Activated naive CD4-positive, alpha-beta T cell treated with anti-CD3 and anti-CD28 coated beads, Interleukin-2, amount 10 ng/mL, durations not matched to agents 7 days and 5 days (primary cell): Measurements from ENCODE around the gene PLCB4.

ENCODE experiments used
- CTCF ChIA-PET: fragments of 350-600 bp; sonication (Branson Sonifier 250); formaldehyde crosslinking; loops from one replicate; lab custom pipeline; 2021; ENCODE audit warnings: antibody characterized with exemption; lab: Charles Lee
- DNase-seq: peaks from one replicate; pipeline ENCODE4 v3.0.0-alpha.2; 2020
- H3K27ac Mint-ChIP-seq: one replicate; pipeline ENCODE4 v1.8.0; 2021; ENCODE audit warnings: mild to moderate bottlenecking, moderate library complexity, mixed read lengths
- H3K27me3 Mint-ChIP-seq: one replicate; pipeline ENCODE4 v1.8.0; 2021; ENCODE audit warnings: mild to moderate bottlenecking, mixed read lengths
- H3K36me3 Mint-ChIP-seq: one replicate; pipeline ENCODE4 v1.8.0; 2021; ENCODE audit warnings: mixed read lengths
- H3K4me1 Mint-ChIP-seq: one replicate; pipeline ENCODE4 v1.8.0; 2021; ENCODE audit warnings: mixed read lengths
- H3K4me3 Mint-ChIP-seq: one replicate; pipeline ENCODE4 v1.8.0; 2021; ENCODE audit warnings: mild to moderate bottlenecking, moderate library complexity, mixed read lengths
- H3K9me3 Mint-ChIP-seq: one replicate; pipeline ENCODE4 v1.8.0; 2021; ENCODE audit warnings: mixed read lengths

PLCB4 gene

DNA sequence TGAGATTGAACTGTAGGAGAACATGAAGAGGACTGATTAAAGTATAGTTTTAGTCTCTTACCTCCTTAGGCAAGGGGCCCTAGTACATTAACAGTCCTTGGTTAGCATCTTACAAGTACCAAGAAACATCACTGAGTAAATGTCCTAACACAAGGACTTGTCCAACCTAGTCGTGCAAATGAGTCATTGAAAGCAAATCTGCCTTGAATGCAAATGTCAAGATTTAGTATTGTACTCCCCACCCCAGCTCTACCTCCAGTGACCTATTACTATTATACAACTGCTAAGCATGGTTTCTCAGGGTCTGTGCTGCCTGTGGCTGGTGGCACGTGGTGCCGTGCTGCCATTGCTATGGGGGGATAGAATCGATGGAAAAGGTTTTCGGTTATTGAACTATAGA, 138.4 kb downstream of the PLCB4 start:
- CTCF ChIA-PET = no interaction called here
- H3K4me3 Mint-ChIP-seq = no peak overlapping the region
- H3K4me1 Mint-ChIP-seq = no peaks in the 10 kb centered on the region
- peaks cover 1% of the 10 kb centered on the region for H3K9me3 Mint-ChIP-seq
- no peaks in the 10 kb centered on the region for H3K36me3 Mint-ChIP-seq
- no peaks in the 10 kb centered on the region for H3K27me3 Mint-ChIP-seq
- no peak overlapping the region for H3K27ac Mint-ChIP-seq
- DNase-seq = no peak

DNA sequence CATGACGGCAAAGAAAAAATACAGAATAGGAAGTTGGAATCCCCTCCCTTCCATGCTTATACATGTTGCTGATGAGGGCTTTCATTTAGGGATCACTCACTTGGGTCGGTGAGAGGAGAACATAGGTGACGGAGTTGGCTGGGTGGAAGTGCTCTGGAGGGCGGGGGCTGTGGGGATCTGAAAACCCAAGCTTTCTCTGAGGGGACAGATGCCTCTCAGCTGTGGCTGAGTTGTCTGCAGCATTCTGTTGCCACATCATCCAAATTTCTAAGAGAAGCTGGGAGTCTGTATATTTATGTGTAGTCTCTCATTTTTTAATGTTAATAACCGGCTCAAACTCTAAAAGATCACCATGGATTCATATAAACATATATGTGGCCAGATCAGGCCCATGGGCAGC, 141.5 kb downstream of the PLCB4 start:
- no peak overlapping the region for H3K27ac Mint-ChIP-seq
- no peak for DNase-seq
- H3K4me1 Mint-ChIP-seq = no peaks in the 10 kb centered on the region
- H3K4me3 Mint-ChIP-seq = no peak overlapping the region
- CTCF ChIA-PET = no interaction called here
- H3K9me3 Mint-ChIP-seq = peaks cover 1% of the 10 kb centered on the region
- no peaks in the 10 kb centered on the region for H3K27me3 Mint-ChIP-seq
- no peaks in the 10 kb centered on the region for H3K36me3 Mint-ChIP-seq

DNA sequence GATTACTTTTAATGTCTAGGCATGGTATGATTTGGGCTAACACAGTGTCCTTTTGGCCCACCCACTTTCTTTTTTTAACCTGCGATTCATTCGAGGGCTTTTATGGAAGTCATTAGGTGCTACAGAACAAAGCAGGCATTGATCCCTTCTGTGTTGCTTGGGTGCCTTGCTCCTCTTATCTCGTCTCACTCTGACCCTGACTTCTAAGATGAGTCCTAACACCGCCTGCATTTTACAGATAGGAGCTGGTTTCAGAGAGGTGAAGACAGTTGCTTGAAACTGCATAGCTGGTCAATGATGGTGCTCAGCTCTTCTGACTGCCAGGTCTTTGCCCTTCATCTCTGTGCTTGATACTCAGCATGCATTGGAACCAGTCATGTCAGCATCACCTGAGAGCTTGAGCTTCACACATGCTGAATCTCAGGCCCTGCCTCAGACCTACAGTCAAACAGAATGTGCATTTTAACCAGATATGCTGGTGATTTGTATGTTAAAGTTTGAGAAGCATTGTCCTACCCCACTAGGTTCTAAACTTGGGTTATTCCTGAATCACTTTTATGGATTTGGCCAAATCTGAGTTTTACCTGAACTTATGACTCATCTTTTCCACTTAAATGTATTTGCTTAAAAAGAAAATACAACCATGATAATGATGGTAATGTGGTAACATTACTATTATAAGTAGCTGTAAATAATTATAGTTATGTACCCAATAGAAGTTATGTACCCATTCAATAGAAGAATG, 142.3 kb downstream of the PLCB4 start:
- Mint-ChIP-seq H3K27me3 (no peaks in the 10 kb centered on the region), H3K27ac (no peak overlapping the region), H3K4me1 (no peaks in the 10 kb centered on the region), H3K36me3 (no peaks in the 10 kb centered on the region), H3K4me3 (no peak overlapping the region), H3K9me3 (peaks cover 1% of the 10 kb centered on the region)
- no peak for DNase-seq
- CTCF ChIA-PET = no interaction called here

DNA sequence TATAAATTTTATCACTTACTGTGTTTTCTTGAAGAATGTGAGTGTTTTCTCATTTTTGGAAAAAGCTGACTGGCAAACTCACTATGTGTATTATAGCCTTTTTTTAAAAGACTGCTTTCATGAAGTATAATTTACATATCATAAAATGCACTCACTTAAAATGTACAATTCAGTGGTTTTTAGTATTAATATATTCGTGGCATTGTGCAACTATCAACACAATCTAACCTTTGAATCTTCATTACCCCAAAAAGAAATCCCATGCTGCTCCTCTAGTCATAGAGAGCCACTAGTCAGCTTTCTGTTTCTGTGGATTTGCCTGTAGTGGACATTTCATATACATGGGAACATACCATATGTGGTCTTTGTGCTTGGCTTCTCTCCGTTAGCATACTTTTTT, 143.8 kb downstream of the PLCB4 start:
- no peaks in the 10 kb centered on the region for H3K27me3 Mint-ChIP-seq
- DNase-seq = no peak
- H3K4me3 Mint-ChIP-seq = no peak overlapping the region
- no peaks in the 10 kb centered on the region for H3K4me1 Mint-ChIP-seq
- H3K9me3 Mint-ChIP-seq = no peaks in the 10 kb centered on the region
- no peak overlapping the region for H3K27ac Mint-ChIP-seq
- no peaks in the 10 kb centered on the region for H3K36me3 Mint-ChIP-seq
- CTCF ChIA-PET = no interaction called here

DNA sequence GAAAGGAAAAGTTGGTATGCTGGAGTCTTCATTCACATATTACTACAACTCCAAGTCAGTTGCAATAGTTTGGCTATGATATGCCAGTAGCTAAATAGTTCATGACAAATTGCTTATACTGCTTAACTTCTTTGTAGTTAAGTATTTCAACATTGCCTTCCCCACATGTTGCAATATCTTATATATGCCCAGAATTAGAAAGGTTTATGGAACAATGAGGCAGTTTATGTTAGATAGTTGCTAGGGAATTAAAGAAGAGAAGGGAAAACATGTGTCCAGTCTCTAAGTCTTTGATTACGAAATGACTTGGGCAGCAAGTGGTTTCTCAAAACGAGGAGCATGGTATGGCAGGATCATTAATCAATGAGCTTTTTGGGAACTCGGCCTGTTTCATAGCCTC, 145.8 kb downstream of the PLCB4 start:
- CTCF ChIA-PET = no interaction called here
- H3K36me3 Mint-ChIP-seq = no peaks in the 10 kb centered on the region
- no peaks in the 10 kb centered on the region for H3K27me3 Mint-ChIP-seq
- H3K27ac Mint-ChIP-seq = no peak overlapping the region
- H3K4me1 Mint-ChIP-seq = no peaks in the 10 kb centered on the region
- H3K9me3 Mint-ChIP-seq = no peaks in the 10 kb centered on the region
- H3K4me3 Mint-ChIP-seq = no peak overlapping the region
- no peak for DNase-seq

DNA sequence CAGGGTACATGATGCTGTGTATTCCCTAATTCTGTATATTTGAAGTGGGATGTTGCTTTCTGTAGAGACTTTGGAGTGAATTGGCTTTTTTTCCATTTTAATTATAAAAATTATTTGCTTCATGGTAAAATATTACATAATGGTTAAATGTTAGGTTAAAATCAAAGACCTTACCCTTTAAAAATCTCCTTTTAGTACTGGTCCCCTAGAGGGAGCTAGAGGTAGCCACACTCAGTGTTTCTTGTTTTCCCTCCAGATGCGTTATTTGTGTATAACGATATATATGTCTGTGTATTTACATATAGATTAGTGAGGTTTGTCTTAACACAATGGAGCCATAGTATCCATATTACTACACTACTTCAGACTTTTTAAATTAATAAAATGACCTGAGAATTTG, 146.7 kb downstream of the PLCB4 start:
- DNase-seq = no peak
- Mint-ChIP-seq H3K4me1 (no peaks in the 10 kb centered on the region), H3K36me3 (no peaks in the 10 kb centered on the region), H3K9me3 (no peaks in the 10 kb centered on the region), H3K27me3 (no peaks in the 10 kb centered on the region), H3K4me3 (no peak overlapping the region), H3K27ac (no peak overlapping the region)
- CTCF ChIA-PET = no interaction called here

DNA sequence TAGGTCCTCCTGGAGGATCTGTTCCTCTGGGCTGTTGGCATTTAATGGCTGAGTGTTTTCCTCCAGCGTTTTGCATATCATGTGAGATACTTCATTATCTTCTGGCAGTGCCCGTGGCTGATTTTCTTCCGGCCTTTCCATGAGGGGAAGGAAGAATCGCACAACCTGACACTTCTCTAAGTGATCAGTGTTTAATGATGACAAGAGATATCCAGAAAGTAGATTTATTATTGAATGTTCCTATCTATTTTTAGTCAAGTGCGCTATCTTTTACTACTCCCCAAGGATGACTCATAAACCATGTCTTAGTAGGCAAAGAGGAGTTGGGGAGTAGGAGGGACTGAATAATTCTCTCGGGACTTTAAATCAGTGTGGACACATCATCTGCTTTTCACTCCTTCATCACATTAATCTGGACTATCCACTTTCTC, 149.7 kb downstream of the PLCB4 start:
- no peak overlapping the region for H3K27ac Mint-ChIP-seq
- peaks cover 3% of the 10 kb centered on the region for H3K9me3 Mint-ChIP-seq
- no peaks in the 10 kb centered on the region for H3K4me1 Mint-ChIP-seq
- no peaks in the 10 kb centered on the region for H3K27me3 Mint-ChIP-seq
- H3K36me3 Mint-ChIP-seq = no peaks in the 10 kb centered on the region
- no peak overlapping the region for H3K4me3 Mint-ChIP-seq
- CTCF ChIA-PET = no interaction called here
- DNase-seq = no peak

DNA sequence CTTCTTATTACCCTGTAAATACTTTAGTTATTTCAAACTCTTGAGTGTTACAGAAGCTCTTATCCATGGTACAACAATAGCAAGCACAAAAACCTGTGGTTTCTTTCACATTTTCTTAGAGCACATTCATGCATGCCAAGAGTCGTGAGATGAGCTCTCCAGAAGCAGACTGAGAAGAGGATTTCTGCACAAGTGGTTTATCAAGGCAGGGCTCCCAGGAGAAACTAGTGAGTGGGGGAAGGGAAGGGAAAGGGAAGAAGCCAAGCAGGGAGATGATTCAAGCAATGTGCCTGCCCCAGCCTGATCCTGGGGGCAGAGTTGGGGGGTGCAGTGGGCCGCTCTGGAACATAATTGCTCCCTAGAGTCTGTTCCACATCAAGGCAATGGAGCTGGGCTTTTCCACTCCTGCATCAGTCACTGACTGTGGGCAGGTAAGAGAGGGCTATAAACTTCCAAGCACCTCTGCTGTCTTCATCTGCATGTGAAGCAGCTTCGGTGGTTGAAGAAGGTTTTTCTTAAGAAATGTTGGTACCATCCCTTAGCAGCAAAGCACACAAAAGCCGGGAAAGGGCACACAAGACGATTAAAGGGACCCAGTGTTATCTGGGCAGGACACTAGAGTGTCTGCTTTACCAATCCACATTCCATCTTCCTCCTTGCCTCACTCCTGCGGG, 152.1 kb downstream of the PLCB4 start:
- Mint-ChIP-seq H3K9me3 (peaks cover 3% of the 10 kb centered on the region), H3K27me3 (no peaks in the 10 kb centered on the region), H3K4me1 (no peaks in the 10 kb centered on the region), H3K4me3 (no peak overlapping the region), H3K36me3 (no peaks in the 10 kb centered on the region), H3K27ac (no peak overlapping the region)
- CTCF ChIA-PET = no interaction called here
- DNase-seq = no peak

DNA sequence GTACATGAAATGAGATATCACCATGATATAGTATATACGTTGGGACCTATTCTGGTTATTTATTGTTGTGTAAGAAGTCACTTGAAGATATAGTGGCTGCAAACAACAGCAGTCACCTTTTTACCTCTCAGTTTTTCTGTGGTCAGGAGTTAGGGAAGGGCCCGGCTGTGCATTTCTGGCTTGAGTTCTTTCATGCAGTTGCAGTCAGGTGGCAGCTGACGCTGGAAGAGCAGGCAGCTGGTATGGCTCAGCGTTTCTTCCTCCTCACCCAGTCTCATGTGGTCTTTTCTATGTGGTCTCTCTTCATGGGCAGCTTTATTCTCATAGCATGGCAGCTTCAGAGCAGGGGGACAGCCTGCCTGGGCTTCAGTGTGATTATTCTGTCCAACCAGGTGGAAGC, 154.4 kb downstream of the PLCB4 start:
- DNase-seq = no peak
- CTCF ChIA-PET = no interaction called here
- Mint-ChIP-seq H3K4me1 (no peaks in the 10 kb centered on the region), H3K9me3 (peaks cover 3% of the 10 kb centered on the region), H3K4me3 (no peak overlapping the region), H3K27ac (no peak overlapping the region), H3K27me3 (no peaks in the 10 kb centered on the region), H3K36me3 (no peaks in the 10 kb centered on the region)

DNA sequence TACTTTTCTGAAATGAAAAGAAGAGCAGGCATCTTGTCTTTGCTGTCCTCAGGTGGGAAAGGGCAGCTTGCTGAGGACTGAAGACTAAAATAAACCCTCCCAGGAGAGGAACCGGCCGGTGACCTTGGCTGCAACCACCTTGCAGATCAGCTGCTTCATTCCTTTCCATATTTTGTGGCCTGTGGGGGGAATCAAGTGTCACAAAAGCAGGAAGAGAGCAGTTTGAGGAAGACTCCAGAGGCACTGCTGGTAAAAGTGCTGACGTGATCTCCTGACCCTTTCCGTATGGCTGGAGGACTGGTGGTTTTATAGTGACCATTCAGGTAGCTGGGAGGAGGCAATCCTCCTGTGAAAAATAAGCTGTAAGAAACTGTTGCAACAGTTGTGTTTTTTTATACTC, 157.0 kb downstream of the PLCB4 start:
- H3K36me3 Mint-ChIP-seq = no peaks in the 10 kb centered on the region
- H3K9me3 Mint-ChIP-seq = peaks cover under 1% of the 10 kb centered on the region
- no peak overlapping the region for H3K4me3 Mint-ChIP-seq
- no peak for DNase-seq
- H3K4me1 Mint-ChIP-seq = no peaks in the 10 kb centered on the region
- CTCF ChIA-PET = no interaction called here
- no peaks in the 10 kb centered on the region for H3K27me3 Mint-ChIP-seq
- no peak overlapping the region for H3K27ac Mint-ChIP-seq

DNA sequence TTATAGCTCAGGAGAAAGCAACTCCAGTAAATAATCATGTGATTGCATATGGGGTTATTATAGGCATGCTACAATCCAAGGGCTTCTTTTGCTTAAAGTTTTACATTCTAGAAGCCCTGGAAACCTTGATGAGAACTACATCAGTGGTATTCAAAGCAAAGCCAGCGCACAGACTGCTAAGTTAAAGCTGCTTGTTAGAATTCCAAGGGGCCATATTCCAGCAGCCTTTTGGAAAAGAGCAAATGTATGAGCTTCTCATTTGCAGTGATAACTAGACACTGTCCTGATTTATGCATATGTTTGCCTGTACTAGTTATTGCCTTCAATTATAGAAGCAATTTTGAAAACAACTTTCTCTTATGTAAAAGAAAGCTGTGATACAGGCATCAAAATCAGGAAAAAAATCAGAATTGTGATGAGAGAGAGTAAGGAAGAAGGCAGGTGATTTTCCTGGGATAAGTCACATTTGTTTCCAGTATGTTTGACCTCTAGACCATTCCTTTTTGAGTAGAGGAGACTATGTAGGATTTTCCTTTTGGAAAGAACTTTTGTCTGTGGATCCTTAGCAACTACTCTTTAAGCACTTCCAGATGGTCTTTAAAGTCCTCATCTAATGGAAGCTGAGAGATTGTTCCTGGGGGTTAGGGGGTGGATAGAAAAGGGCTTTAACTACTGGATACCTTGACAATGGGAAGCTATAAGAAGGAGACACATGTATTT, 159.2 kb downstream of the PLCB4 start:
- no peak overlapping the region for H3K4me3 Mint-ChIP-seq
- no peaks in the 10 kb centered on the region for H3K9me3 Mint-ChIP-seq
- H3K4me1 Mint-ChIP-seq = no peaks in the 10 kb centered on the region
- H3K27ac Mint-ChIP-seq = no peak overlapping the region
- CTCF ChIA-PET = no interaction called here
- no peak for DNase-seq
- H3K36me3 Mint-ChIP-seq = no peaks in the 10 kb centered on the region
- no peaks in the 10 kb centered on the region for H3K27me3 Mint-ChIP-seq

DNA sequence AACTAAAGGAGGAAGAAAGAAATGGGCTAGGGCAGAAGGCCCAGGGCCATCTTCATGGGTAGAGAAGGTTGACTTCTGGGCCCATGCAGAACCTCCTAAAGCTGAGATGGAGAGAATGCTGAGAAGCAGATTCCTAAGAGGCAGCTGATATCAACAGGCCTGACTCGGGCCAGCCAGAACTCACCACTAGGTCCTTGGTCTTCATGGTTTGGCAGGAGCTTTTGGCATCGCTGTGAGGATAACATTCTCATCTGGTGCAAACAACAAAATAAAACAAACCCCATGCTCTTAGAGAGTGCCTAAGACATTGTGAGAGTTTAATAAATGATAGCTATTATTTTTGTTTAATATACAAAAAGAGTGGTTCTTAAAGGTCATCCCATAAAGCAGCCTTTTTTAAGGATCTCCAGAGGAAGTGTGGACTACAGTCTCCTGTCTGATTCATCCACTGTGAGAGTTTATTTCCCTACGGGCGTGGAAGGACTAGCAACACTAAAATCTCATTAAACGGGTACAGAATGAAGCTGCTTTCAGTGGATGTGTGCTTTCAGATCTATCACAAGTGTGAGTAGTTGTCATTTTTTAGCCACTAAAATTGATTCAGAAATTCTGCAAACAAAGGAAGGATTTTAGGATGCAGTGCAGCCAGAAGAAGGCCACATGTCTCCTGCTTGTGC, 160.0 kb downstream of the PLCB4 start:
- no peaks in the 10 kb centered on the region for H3K9me3 Mint-ChIP-seq
- H3K4me1 Mint-ChIP-seq = no peaks in the 10 kb centered on the region
- no peaks in the 10 kb centered on the region for H3K27me3 Mint-ChIP-seq
- no peaks in the 10 kb centered on the region for H3K36me3 Mint-ChIP-seq
- H3K27ac Mint-ChIP-seq = no peak overlapping the region
- H3K4me3 Mint-ChIP-seq = no peak overlapping the region
- no peak for DNase-seq
- CTCF ChIA-PET = no interaction called here

DNA sequence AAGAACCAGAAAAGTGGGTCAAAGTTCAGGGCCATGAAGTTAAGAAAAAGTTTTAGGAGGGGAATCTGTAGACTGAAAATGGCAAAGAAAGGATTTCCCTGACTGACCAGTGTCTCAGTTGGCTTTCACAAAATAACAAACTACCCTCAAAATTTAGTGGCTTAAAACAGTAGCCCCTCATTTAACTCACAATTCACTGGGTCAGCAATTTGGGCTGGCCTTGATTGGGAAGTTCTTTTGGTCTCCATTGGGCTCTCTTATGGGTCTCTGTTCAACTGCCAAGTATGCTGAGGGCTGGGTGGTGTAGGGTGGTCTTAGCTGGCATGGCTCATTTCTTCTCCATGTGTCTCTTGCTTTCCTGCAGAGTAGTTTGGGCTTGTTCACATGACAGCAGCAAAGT, 161.5 kb downstream of the PLCB4 start:
- CTCF ChIA-PET = no interaction called here
- Mint-ChIP-seq H3K27ac (no peak overlapping the region), H3K4me1 (no peaks in the 10 kb centered on the region), H3K27me3 (no peaks in the 10 kb centered on the region), H3K9me3 (no peaks in the 10 kb centered on the region), H3K4me3 (no peak overlapping the region), H3K36me3 (no peaks in the 10 kb centered on the region)
- DNase-seq = no peak

DNA sequence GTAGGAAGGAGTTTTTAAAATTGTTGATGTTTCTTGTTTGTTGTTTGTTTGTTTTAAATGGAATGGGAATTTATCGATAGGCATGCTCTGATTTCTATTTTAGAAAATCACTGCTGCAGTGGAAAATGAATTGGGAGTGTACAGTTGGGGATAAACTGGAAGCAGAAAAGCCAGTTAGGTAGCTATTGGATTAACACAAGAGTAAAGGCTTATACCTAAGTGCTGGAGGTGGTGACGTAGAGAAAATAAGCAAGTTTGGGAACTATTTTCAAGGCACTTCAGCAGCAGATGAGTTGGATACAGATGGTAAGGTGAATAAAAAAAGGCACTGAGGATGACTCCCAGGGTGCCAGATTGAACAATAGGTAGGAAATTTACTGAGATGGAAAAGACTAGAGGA, 164.9 kb downstream of the PLCB4 start:
- Mint-ChIP-seq H3K27ac (no peak overlapping the region), H3K4me1 (no peaks in the 10 kb centered on the region), H3K27me3 (no peaks in the 10 kb centered on the region), H3K9me3 (no peaks in the 10 kb centered on the region), H3K36me3 (no peaks in the 10 kb centered on the region), H3K4me3 (no peak overlapping the region)
- CTCF ChIA-PET = no interaction called here
- no peak for DNase-seq
